Forelimb muscle (tissue), 1 donor: Measurements from ENCODE around the gene ACTL6A. TPM values are rescaled to one million over a fixed set of nuclear protein-coding genes. Genes with fewer than 3 reads are reported as not detected.
A peak's percentile ranks its signal among the peaks of the same experiment; 100 is the strongest.
"Not testable (repeated sequence)": the region's sequence is repeated elsewhere in the genome, so short reads cannot be mapped to it uniquely, and the experiment has no call there.

Experiments
- DNase-seq: peaks from one replicate; pipeline ENCODE4 v3.0.0-alpha.2; 2013; ENCODE audit warnings: low read depth
- polyA plus RNA-seq: library from polyadenylated mRNA; unstranded; fragments of 120-200 nt; gene quantifications from one replicate; pipeline ENCODE4 v1.2.1, GENCODE V29; 2013; ENCODE audit not compliant: insufficient read length

The ACTL6A gene
- polyA plus RNA-seq, result 39.5 TPM

- peak; percentile 99 for DNase-seq
These were observed at the start of gene ACTL6A for GRCh38 chr3:179562591-179563270. Gene ACTL6A (plus strand): TSS chr3:179562926. CDS start chr3:179563093, 167 bp downstream.

- DNase-seq, result no peak
These were observed 48.9 kb upstream of the ACTL6A start for GRCh38 chr3:179513862-179514261.

GRCh38 chr3:179516461-179517251 is 46.1 kb upstream of the ACTL6A start:
- not testable (repeated sequence) for DNase-seq

DNA sequence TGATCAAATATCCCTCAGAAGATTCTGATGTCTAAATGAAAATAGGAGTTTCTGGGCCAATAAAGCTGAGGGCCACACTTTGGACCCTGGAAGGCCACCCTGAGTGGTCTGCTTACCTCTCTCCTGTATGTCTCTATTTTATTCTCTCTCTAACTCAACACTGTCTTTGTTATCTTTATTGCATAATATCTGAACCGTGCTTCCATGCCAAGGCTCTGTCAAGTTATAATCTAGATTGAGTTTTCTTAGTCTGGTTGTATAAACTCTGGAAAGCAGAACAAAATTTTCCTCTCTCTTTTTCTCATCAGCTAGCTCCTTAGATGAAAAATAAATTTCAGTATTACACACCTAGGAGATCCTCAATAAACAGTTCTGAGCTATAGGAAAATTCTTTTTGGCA is 36.2 kb upstream of the ACTL6A start:
- no peak for DNase-seq

GRCh38 chr3:179526989-179527391 is 35.7 kb upstream of the ACTL6A start:
- peak; percentile 96 for DNase-seq

- DNase-seq, result no peak
These were observed 34.0 kb upstream of the ACTL6A start for GRCh38 chr3:179528772-179529171.

DNA sequence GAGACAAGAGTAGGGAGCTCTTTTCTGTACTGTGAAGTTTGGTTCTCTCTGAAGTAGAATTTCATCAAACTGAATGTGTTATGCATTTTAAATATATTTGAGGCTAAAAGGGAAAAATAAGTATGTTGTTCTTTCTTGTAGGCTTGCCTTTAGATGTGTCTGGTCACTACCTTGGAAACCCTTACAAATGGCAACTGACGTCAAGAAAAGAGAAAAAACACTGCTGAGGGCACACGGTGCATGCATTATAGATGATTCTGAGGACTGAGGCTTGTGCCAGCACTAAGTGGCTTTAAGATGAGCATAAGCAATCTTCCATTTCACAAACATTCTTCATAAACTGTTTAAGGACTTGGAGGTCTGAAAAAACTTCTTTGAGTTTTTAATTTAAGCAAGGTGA is 31.1 kb upstream of the ACTL6A start:
- DNase-seq, result no peak

DNA sequence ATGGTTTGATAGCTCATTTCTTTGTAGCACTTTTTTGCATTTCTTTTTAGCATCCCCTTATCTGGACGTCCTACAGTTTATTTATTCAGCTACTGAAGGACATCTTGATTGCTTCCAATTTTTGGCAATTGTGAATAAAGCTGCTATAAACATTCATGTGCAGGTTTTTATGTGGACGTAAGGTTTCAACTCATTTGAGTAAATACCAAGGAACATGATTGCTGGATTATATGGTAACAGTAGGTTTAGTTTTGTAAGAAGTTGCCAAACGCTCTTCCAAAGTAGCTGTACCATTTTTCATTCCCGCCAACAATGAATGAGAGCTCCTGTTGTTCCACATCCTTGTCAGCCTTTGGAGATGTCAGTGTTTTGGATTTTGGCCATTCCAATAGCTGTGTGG is 29.5 kb upstream of the ACTL6A start:
- no peak for DNase-seq

DNA sequence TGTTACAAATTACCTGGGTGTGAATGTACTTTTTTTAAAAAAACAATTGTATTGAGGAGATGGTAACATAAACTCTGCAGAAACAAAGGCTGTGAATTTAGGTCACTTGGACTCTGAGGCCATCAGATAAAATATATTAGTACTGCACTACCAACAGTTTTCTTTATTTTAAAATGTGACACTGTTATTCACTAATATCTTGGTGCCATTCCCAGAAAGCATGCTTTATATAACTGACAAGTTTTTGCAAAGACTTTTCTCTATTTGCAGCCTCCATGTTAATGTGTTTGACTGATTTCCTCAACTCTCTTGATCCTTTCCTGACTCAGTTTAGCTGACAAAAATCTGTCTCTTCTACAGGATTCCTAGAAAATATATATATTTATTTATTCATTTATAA is 26.5 kb upstream of the ACTL6A start:
- no peak for DNase-seq

DNA sequence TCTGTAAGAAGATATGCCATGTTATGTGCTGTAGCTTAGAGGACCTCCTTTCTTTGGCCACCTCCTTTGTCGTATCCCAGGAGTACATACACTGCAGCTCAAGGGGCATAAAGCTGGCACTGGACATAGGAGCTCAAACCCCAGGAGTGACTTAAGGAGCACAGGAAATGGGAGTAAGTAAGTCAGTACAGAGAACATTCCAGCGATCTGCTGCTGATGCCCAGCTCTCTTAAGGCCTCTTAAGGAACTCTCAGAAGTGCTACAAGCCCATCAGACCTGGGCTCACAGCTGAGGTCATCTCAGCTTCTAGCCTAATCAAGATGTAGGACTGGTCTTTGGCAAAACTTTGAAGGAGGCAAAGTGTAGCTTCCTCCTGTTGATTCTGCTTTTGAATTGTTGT is 21.6 kb upstream of the ACTL6A start:
- DNase-seq, result no peak

DNA sequence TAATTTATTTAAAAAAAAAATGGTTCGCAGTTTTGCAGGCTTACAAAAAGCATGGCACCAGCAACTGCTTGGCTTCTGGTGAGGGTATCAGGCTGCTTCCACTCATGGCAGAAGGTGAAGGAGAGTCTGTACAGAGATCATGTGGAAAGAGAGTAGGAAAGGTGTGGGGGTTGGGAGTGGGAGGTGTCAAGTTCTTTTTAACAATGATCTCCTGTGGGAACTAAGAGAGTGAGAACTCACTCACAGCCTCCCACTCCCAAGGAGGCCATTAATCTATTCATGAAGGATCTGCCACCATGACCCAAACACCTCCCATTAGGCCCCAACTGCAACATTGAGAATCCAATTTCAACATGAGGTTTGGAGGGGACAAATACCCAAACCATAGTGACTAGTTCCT is 21.1 kb upstream of the ACTL6A start:
- DNase-seq, result no peak

- no peak for DNase-seq
These were observed 20.4 kb upstream of the ACTL6A start for GRCh38 chr3:179542375-179542774.

DNA sequence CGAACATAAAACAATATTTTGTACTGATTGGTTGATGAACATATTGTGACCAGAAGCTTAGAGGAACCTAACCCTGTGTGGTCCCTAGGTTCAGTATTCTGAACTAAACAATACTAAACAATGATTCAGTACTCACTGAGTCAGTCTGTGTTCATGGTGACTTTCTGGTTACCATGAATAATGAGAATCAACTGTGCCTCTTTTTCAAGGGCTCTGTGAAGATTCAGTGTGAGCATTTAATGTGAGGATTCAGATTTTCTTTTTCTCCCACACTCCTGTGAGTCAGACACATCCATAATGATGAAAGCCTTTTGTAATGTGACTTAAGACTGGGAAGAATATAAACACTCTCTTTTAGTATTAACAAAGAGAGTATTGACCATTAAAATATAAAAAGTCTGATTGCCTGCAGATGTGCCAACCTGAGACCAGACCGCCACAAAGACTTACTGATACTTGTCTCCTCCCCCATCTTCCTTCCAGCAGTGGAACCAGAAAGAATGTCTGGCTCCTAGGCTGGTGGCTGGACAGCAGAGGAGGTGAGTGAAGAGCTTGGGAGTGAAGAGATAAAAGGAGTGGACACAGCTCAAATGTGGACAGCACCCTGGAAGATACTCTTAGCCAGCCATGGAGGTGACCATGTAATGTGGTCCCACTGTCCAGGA is 17.6 kb upstream of the ACTL6A start:
- no peak for DNase-seq

GRCh38 chr3:179546814-179547241 is 15.9 kb upstream of the ACTL6A start:
- no peak for DNase-seq

GRCh38 chr3:179551349-179552105 is 11.2 kb upstream of the ACTL6A start:
- DNase-seq, result no peak

DNA sequence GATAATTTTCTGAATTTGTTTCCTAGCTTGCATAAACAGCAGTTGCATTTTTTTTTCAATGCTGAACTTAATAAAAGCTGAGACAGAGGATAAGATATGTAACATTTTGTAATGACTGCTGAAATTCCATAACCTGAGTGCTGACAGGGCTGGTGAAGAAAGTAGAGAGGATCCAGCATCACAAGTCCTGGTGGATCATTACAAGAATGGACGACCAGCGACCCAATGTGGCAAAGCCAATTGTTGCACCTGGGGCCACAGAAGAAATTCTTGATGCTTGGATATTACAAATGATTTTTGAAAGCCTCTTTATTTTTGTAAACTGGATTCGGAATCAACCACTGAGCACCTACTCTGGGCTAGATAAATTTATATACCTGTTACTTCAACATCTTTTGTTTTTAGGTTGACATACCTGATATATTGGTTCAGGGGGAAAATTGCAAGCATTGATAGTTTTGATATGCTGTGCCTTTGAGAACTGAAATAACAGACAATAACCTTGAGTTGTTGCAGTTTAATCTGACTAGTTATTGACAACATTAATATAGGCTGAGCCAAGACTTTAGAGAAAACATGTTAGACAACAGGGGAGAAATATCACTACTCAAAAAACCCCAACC is 3.9 kb upstream of the ACTL6A start:
- peak; percentile 43 for DNase-seq

DNA sequence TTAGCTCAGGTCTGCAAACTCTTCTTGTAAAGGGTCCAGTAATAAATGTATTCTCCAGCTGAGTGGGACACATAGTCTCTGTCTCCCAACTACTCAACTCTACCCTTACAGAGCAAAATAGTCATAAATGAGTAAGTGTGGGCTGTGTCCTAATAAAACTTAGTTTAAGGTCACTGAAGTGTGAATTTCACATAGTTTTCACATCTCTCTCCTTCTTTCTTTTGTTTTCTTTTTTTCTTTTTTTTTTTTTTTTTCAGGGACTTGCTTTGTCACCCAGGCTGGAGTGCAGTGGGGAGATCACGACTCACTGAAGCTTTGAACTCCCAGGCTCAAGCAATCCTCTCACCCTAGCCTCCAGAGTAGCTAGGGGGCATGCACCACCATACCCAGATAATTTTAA is 1.9 kb upstream of the ACTL6A start:
- no peak for DNase-seq

DNA sequence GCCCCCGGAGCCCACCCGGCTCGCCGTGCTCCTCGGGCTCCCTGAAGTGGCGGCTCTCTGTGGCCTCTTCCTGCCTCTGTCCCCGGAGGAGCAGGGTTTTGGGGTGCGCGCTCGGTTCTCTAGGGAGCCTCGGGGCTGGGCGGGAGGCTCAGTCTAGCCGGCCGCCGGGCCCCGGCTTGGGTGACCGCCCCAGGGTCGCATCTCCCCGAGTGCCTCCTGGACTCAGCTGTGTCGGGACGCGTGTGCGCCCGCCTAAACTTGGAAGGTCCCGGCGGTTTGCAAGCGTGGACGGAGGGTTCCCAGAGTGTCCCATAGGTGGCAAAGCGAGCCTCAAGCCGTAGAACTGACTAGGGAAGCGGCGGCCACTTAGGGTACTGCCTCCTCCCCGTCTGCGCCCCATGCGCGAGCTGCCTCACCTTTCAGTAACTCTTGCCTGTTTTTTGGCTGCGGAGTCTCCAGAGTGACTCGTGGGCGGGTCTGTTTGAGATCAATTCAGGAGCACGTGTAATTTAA is 601 bp downstream of the ACTL6A start:
- no peak for DNase-seq

GRCh38 chr3:179565496-179565895 is 2.8 kb downstream of the ACTL6A start:
- DNase-seq, result no peak

- no peak for DNase-seq
These were observed 18.3 kb downstream of the ACTL6A start for GRCh38 chr3:179580992-179581391.

DNA sequence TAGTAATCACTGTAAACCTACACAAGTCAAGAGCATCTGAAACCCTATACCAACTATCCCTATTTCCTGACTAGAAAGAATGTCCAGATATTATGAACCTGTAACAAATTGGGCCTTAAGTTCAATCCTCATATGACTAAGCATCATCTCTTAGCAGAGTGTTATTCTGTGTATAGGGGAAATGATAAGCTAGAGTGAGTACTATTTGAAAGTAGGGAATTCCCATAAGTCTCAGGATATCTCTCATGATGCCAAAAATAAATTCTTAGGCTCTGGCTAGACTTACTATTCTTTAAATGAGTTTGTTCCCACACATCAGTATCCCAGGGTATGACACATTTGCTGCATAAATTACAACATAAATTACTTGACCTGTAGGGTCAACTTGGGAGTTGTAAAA is 26.4 kb downstream of the ACTL6A start:
- DNase-seq, result no peak
